GM12878 (cell line): ENCODE measurements around the gene HORMAD2. TPM values are rescaled to one million over a fixed set of nuclear protein-coding genes. Genes with fewer than 3 reads are reported as not detected.

ENCODE experiments used
- ATAC-seq: fragments of 200-7000 bp; cut with Tn5 transposase; 3 replicates; pipeline ENCODE4 v1.9.1; 2020; ENCODE audit warnings: mild to moderate bottlenecking, moderate library complexity
- BruUV-seq: library from RNA; stranded (reverse); fragments of 400-500 nt; replicated peaks from 2 replicates; lab custom pipeline; 2021; lab: Mats Ljungman, UMichigan
- CTCF ChIA-PET: fragments of 300-600 bp; sonication (Branson Sonifier 250); formaldehyde crosslinking; extraction: SDS; loops from one replicate; lab custom pipeline; 2021; ENCODE audit warnings: inconsistent platforms; lab: Yijun Ruan, JAX
- POLR2A ChIA-PET: fragments of 350-600 bp; formaldehyde crosslinking; extraction: SDS; loops from one replicate; lab custom pipeline; 2021; ENCODE audit warnings: inconsistent platforms; lab: Charles Lee
- RAD21 ChIA-PET: fragments of 300-600 bp; sonication (Branson Sonifier 250); formaldehyde crosslinking; loops from one replicate; lab custom pipeline; 2023; ENCODE audit warnings: antibody characterized with exemption; ENCODE audit not compliant: unreplicated experiment; lab: Charles Lee
- SMC1A ChIA-PET: fragments of 300-600 bp; sonication (Branson Sonifier 250); formaldehyde crosslinking; loops from one replicate; lab custom pipeline; 2023; ENCODE audit not compliant: unreplicated experiment, uncharacterized antibody; lab: Charles Lee
- DNase-seq: peaks from one replicate; pipeline ENCODE4 v3.0.0-alpha.2; 2011; ENCODE audit warnings: low read depth, low spot score
- FAIRE-seq: peaks from 3 replicates; lab custom pipeline; 2011; peaks lifted over from hg19 to GRCh38; lab: Jason Lieb, UNC
- H2AFZ ChIP-seq: 2 replicates; pipeline ENCODE4 v1.6.0; 2011; ENCODE audit warnings: low read depth, low read length, control low read depth; ENCODE audit not compliant: control insufficient read depth
- H3K27ac ChIP-seq: 2 replicates; pipeline ENCODE4 v1.5.1; 2011; ENCODE audit warnings: control low read depth; ENCODE audit not compliant: control insufficient read depth, insufficient read depth
- H3K27me3 ChIP-seq, 2 experiments: replicated peaks in 1 of 2; 2 replicates each; pipeline versions ENCODE4 v1.6.0 to v1.6.1; 2011; ENCODE audit warnings: low read length in 1 of 2; ENCODE audit not compliant: control insufficient read depth in 2 of 2, insufficient read depth in 2 of 2
- H3K36me3 ChIP-seq, 2 experiments: 2 replicates each; pipeline ENCODE4 v1.5.1; 2011; ENCODE audit warnings: low read length in 1 of 2; ENCODE audit not compliant: control insufficient read depth in 2 of 2, insufficient read depth in 2 of 2
- H3K4me1 ChIP-seq: 2 replicates; pipeline ENCODE4 v1.6.1; 2011; ENCODE audit warnings: mild to moderate bottlenecking, low read length, moderate library complexity, mixed read lengths; ENCODE audit not compliant: control insufficient read depth, insufficient read depth
- H3K4me2 ChIP-seq: 2 replicates; pipeline ENCODE4 v1.6.0; 2011; ENCODE audit warnings: control low read depth; ENCODE audit not compliant: control insufficient read depth, insufficient read depth
- H3K4me3 ChIP-seq: fragments of 200-600 bp; sonication (generic); 2 replicates; pipeline ENCODE4 v1.5.1; 2016
- H3K79me2 ChIP-seq: 2 replicates; pipeline ENCODE4 v1.6.0; 2011; ENCODE audit warnings: low read length; ENCODE audit not compliant: control insufficient read depth, insufficient read depth
- H3K9ac ChIP-seq: 2 replicates; pipeline ENCODE4 v1.8.0; 2011; ENCODE audit warnings: low read length, control low read depth, mixed read lengths; ENCODE audit not compliant: control insufficient read depth, insufficient read depth
- H3K9me3 ChIP-seq: replicated peaks from 3 replicates; pipeline ENCODE4 v1.5.1; 2011; ENCODE audit warnings: mild to moderate bottlenecking, low read length; ENCODE audit not compliant: control insufficient read depth, insufficient read depth
- H4K20me1 ChIP-seq: 2 replicates; pipeline ENCODE4 v1.6.0; 2011; ENCODE audit not compliant: control insufficient read depth, insufficient read depth
- BACH1 ChIP-seq: fragments of 450-650 bp; IDR thresholded peaks from 2 replicates; pipeline ENCODE4 v1.6.1; 2017; ENCODE audit warnings: mild to moderate bottlenecking, borderline replicate concordance
- KLF5 ChIP-seq: fragments of 450-650 bp; IDR thresholded peaks from 2 replicates; pipeline ENCODE4 v1.6.1; 2014; ENCODE audit warnings: mild to moderate bottlenecking; ENCODE audit not compliant: partially characterized antibody
- MAX ChIP-seq: IDR thresholded peaks from 2 replicates; pipeline ENCODE4 v1.6.1; 2012; ENCODE audit warnings: low read depth, low read length, improper control_type of control experiment
- MYC ChIP-seq: IDR thresholded peaks from 2 replicates; pipeline ENCODE4 v1.6.1; 2011; ENCODE audit warnings: mild to moderate bottlenecking, low read length, moderate library complexity, inconsistent platforms; ENCODE audit not compliant: insufficient read depth, insufficient replicate concordance, insufficient read length, severe bottlenecking
- SIN3A ChIP-seq: IDR thresholded peaks from 2 replicates; pipeline ENCODE4 v1.6.1; 2012; ENCODE audit warnings: low read depth, low read length, improper control_type of control experiment
- SMAD5 ChIP-seq: IDR thresholded peaks from 2 replicates; pipeline ENCODE4 v1.6.1; 2016; ENCODE audit warnings: antibody characterized with exemption, low read depth
- ZBED1 ChIP-seq: IDR thresholded peaks from 2 replicates; pipeline ENCODE4 v1.6.1; 2016; ENCODE audit warnings: borderline replicate concordance
- WGBS: methylation state at CpG from one replicate; pipeline ENCODE4 v1.1.6; 2016; ENCODE audit warnings: low lambda C conversion rate; ENCODE audit not compliant: insufficient replicate concordance, insufficient coverage; ENCODE audit errors: missing lambda C conversion rate; 5-methylcytosine and 5-hydroxymethylcytosine counted together
- in situ Hi-C: fragments of 300-500 bp; cut with MboI; formaldehyde crosslinking; loops from 9 replicates; pipeline ENCODE4 v1.14.3; 2018; ENCODE audit warnings: mixed read lengths
- intact Hi-C: fragments of 100-400 bp; cut with micrococcal nuclease; formaldehyde crosslinking; loops from one replicate; pipeline ENCODE4 v1.14.2; 2022; ENCODE audit not compliant: unreplicated experiment
- polyA plus RNA-seq, 11 experiments: library from polyadenylated mRNA; depleted of rRNA in 4 of 11; unstranded in 6 of 11; stranded (reverse) in 5 of 11; fragments of >200 nt; fragmentation: Nextera tagmentation in 4 of 11; fragmentation: Illumina TruSeq in 1 of 11; extraction: Ambion mirVana in 4 of 11; extraction: Trizol in 1 of 11; gene quantifications; 1 replicate in 1 of 11; 2 replicates in 10 of 11; pipeline versions ENCODE4 v1.2.1 to v1.2.3, GENCODE V29; 2011 to 2016; ENCODE audit warnings: inconsistent platforms in 2 of 11, missing spikeins in 2 of 11, low read depth in 1 of 11
- total RNA-seq, 4 experiments: library from RNA; depleted of rRNA in 3 of 4; stranded (reverse); fragments of >200 nt in 3 of 4; fragmentation: Illumina TruSeq in 1 of 4; extraction: Trizol in 1 of 4; gene quantifications; 2 replicates each; pipeline versions ENCODE4 v1.2.1 to v1.2.3, GENCODE V29; 2013 to 2021
- TF ChIP-seq, protein P1 (sequence below): fragments of 450-650 bp; IDR thresholded peaks from 2 replicates; pipeline ENCODE4 v1.6.1; 2018; ENCODE audit warnings: borderline replicate concordance, mild to moderate bottlenecking; ENCODE audit not compliant: partially characterized antibody

The HORMAD2 gene
- total and polyA plus RNA-seq, 10 of the 15 experiments (the other 5 are each of a cell fraction or from before 2014, with no cell fraction given) = 0.07 to 0.13 TPM; not detected in 8

- H3K4me2 ChIP-seq = no peak overlapping the region
- ATAC-seq = no peak
- H2AFZ ChIP-seq = no peak overlapping the region
- SMC1A ChIA-PET = no interaction called here
- no peak overlapping the region for H3K4me3 ChIP-seq
- POLR2A ChIA-PET = no interaction called here
- DNase-seq = no peak
- H3K27ac ChIP-seq = no peak overlapping the region
- no peak overlapping the region for H3K9ac ChIP-seq
- intact Hi-C loops = no loop called here
- CTCF ChIA-PET = no interaction called here
- no peaks in the 10 kb centered on the region for H3K4me1 ChIP-seq
- no peaks in the 10 kb centered on the region for H3K27me3 ChIP-seq
- no peaks in the 10 kb centered on the region for H3K79me2 ChIP-seq
- BruUV-seq = no TSS peak
- in situ Hi-C loops = no loop called here
- RAD21 ChIA-PET = no interaction called here
- 50% methylated on average over 3 of the region's 3 CpGs for WGBS
- TF ChIP-seq BACH1 (no peak), MYC (no peak), ZBED1 (no peak), MAX (no peak), KLF5 (no peak), SIN3A (no peak), SMAD5 (no peak)
- TF ChIP-seq, protein P1, sequence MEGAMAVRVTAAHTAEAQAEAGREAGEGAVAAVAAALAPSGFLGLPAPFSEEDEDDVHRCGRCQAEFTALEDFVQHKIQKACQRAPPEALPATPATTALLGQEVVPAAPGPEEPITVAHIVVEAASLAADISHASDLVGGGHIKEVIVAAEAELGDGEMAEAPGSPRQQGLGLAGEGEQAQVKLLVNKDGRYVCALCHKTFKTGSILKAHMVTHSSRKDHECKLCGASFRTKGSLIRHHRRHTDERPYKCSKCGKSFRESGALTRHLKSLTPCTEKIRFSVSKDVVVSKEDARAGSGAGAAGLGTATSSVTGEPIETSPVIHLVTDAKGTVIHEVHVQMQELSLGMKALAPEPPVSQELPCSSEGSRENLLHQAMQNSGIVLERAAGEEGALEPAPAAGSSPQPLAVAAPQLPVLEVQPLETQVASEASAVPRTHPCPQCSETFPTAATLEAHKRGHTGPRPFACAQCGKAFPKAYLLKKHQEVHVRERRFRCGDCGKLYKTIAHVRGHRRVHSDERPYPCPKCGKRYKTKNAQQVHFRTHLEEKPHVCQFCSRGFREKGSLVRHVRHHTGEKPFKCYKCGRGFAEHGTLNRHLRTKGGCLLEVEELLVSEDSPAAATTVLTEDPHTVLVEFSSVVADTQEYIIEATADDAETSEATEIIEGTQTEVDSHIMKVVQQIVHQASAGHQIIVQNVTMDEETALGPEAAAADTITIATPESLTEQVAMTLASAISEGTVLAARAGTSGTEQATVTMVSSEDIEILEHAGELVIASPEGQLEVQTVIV = no peak
- TF ChIP-seq, all 136 proteins: peak for 0
- no peaks in the 10 kb centered on the region for H4K20me1 ChIP-seq
- FAIRE-seq = no peak
- H3K36me3 ChIP-seq = no peaks in the 10 kb centered on the region
- peaks cover under 1% of the 10 kb centered on the region; the same call in 1 of the 3 replicates for H3K9me3 ChIP-seq
These were observed 18.0 kb upstream of the HORMAD2 start for GRCh38 chr22:30062259-30062658.
